Measurements from ENCODE around the gene KAT6B.

The KAT6B gene

DNA sequence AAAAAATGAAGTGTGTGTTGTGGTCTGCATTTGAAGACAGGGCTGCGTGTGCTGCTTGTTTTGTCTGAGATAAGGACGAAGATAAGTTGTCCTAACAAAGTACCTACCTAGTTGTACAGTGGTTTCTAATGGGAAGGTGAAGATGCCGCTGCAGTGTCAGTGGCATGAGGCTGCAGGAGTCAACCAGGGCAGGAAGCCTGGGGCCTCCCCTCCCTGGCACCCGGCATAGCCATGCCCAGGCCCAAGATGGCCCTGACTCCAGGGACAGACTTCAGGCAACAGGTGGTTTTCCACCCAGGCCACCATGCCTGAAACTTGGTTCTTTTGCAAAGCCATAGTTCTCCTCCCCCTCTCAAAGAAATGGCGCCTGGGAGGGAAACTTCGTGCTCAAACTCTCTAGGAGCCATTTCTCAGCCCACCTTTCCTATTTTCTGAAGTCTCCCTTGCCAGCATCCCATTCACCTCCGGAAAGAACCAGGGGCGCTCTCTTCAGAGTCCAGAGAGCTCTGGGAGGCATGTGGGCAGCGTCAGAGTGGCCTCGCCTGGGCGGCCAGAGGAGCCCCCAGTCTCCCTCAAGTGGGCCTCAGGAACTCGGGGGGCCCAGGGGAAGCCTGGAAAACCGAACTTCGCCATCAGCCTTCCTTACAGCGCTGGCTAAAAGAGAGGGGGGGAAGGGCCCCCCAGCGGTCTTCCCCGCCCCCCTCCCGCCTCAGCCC, 2.1 kb upstream of the KAT6B start:
- DNase-seq, result no peak

DNA sequence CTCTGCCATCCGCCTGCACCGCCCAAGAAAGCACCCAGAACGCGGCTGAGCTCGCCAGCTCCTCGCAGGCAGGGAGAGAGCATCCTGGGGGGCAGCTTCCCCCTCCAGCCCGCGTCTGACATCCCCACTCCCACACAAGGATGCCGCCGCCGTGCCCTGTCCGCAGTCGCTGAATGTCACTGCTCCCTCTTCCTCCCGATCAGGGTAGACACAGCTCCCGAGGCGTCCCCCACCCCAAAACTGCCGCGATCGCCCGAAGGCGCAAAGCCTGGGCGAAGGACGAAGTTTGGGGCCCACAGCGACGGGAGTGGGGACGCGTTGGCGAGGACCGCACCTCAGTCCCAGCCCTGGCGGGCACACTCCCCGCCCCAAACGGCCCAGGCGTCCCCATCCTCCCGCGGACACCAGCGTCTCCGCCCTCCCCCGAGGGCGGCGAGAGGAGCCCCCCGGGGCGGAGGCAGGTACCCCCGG, 1.5 kb upstream of the KAT6B start:
- no peak for DNase-seq

DNA sequence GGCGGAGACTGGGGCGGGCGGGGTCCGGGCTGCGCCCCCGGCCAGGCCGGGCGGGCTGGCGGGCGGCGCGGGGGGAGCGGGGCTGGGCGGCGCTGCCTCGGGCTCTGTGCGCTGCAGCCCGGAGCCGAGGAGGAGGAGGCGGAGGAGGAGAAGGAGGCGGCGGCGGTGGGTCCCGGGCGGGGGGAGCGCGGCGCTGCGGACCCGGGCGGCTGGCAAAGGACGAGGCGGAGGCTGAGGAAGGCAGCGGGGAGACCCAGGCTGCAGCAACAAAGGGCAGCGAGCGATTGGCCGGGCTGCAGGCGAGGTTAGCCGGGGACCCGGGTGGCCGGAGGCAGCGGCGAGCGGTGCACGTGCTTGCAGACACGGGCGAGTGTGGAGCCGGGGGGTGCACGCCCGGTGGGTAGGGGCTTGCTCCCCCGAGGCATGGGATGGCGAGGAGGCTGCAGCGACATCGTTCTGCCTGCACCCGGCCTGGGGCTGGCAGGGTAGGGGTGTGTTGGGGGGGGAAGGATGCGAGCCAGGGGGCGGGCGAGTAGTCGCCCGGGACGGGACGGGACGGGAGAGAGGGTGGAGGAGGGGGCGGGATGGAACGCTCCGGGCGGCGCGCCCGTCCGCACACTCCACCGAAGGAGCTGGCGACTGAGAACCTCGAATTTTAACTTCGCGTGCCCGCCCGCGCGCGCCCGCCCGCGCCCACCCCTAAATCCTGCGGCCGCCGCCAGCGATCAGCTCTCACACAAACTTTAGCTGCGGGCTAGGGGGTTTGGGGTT, 844 bp upstream of the KAT6B start:
- no peak for DNase-seq

DNA sequence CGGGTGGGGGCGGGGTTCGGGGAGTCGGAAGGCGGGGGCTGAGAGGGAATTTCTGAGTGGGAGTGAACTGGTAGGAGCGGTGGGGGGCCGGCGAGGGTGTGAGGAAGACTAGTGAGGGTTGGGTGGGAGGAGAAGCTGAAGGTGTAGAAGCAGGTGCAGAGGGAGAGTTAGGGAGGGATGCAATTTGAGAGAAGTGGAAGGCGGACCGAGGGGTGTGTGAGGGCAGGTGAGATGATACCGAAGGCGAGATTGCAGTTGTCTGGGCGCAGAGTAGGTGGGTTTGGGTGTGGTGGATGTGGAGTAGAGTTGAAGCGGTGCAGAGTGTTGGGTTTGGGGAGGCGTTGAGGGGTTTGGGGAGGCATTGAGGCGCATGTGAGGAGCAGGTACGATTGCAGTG, 643 bp downstream of the KAT6B start:
- no peak for DNase-seq

DNA sequence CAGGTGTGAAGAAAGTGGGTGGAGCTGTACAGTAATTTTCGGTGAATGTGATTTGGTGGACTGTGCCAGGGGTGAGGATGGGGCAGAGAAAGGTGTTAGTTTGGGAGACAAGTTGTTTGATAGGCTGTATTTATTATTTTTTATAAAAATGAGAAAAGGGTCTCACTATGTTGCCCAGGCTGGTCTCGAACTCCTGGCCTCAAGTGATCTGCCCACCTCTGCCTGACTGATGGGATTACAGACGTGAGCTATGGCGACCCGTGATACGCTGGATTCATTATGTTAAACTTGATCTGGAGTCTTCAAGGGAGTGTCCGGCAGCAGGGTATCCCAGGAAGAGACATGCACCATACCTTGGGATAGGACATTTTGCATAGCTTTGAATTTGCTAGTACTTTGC, 1.3 kb downstream of the KAT6B start:
- DNase-seq, result no peak

DNA sequence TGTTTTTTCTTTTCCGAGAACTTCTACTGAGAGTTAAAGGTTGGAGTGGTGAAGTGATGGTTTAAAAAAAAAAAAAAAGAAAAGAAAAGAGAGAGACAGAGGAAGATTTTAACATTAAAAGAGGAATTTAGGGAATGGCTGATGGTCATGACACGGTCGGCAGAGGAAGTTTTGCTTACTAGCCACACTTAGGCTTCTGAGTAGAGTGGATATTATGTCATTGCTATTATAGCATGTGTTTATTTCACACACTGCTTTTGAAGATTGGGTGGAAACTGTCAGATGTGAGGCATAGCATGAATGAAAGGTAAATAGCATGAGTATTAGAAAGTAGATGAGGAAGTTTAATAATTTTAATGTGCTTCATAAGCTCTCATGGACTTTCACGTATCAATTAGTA, 2.5 kb downstream of the KAT6B start:
- DNase-seq, result no peak

DNA sequence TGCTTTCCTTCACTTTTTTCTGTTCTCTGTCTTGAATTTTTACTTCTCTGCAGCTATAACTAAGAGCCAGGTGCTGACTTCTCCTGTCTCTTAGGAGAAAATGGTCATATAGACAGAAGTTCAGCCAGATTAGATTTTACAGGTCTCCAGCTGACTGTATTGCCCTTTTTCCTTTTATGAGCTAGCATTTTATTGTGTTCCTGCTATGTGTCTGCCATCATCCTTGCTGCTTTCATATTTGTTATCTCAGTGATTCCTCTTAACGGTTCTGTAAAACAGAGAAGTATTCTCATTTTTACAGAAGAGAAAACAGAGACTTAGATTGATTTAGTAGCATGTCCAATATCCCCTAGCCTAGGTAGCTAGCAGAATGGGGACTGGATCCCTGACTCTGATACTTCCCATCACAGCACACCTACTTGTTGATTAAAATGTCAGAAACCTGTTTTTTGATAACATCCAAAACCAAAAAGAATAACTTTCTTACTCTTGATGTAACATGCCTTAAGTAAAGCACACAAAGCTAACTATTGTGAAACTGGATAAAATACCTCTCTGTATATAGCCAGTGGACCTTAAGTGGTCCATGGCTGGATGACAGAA, 5.2 kb downstream of the KAT6B start:
- no peak for DNase-seq

DNA sequence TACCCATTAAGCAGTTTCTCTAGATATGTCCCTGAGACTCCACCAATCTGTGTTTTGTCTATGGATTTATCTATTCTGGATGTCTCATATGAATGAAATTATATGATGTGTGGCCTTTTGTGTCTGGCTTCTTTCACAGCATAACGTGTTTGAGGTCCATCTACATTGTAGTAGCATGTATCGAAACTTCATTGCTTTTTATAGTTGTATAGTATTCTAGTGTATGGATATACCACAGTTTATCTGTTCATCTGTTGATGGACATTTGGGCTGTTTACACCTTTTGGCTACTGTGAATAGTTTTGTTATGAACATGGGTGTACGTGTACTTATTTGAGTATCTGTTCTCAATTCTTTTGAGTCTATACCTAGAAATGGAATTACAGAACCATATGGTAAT, 9.6 kb downstream of the KAT6B start:
- DNase-seq, result no peak

DNA sequence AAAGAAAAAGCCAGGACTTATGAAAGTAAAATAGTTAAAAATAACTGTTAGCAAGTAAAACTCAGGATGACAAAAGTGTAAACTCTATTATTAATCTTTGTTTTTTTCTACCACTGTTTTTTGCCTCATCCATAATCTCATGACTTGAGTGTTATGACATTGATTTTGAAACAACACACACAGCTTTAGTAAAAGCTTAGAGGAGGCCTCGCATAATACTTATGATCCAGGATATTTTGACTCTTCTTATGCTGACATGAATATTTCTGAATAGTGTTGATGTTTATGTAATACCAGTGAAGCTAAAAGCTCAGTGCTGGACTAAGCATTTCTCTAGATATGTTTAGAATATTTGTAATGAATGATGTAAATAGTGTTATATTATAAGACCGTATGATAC, 10.5 kb downstream of the KAT6B start:
- DNase-seq, result no peak

DNA sequence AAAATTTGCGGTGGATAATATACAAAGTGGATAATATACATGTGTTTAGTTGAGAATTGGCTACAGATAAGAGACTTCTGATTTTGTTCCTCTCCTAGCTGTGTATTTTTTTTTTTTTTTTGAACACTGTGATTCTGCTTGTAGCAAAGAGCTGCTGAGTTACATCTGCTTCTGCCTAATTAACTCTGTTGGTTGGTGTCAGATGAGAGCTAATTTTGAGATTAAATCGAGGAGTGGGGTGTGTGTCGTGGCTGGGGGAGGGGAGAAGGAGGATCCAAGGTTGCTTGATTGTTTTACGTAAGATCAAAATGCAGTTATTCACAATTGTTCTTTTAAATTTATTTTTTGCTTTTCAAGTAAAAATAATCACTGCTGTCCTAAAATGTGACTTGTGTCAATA, 11.3 kb downstream of the KAT6B start:
- no peak for DNase-seq

DNA sequence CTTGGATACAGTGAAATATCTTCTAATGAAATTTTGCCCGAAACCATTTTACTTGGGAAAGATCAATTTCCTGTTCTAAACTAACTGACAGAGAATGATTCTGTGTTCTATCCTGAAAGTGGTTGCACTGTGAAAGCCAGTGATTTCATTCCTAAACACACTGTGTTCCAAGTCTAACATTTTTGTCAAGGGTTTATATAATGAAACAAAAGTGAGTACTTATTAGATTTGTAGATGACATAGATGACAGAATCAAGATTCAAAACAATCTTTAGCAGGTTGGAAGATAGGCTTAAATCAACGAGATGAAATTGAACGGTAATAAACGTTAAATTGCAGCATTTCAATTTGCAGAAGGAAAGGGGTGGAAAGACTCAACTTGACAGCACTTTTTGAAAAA, 13.3 kb downstream of the KAT6B start:
- DNase-seq, result no peak

DNA sequence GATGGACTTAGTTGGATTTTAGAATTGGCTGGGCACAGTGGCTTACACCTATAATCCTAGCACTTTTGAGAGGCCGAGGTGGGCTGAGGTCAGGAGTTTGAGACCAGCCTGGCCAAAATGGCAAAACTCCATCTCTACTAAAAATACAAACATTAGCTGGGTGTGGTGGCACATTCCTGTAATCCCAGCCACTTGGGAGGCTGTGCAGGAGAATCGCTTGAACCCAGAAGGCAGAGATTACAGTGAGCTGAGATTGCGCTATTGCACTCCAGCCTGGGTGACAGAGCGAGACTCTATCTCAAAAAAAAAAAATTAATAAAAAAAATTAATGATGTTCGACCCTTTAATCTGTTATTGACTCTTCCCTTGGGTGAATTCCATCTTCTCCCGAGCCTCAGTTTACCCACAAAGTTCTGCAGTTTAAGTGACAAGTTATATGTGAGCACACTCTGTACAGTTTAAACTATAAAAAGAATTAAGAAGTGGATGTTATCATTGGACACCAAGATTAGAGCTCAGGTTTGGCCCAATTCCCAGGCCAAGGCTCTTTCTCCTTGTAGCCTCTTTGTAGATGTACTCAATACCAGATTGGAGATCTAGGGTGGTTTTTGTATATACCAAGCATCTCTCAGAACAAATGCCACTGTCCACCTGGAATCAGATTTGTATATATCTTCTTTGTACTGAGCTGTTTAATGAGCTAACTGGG, 15.0 kb downstream of the KAT6B start:
- DNase-seq, result no peak

DNA sequence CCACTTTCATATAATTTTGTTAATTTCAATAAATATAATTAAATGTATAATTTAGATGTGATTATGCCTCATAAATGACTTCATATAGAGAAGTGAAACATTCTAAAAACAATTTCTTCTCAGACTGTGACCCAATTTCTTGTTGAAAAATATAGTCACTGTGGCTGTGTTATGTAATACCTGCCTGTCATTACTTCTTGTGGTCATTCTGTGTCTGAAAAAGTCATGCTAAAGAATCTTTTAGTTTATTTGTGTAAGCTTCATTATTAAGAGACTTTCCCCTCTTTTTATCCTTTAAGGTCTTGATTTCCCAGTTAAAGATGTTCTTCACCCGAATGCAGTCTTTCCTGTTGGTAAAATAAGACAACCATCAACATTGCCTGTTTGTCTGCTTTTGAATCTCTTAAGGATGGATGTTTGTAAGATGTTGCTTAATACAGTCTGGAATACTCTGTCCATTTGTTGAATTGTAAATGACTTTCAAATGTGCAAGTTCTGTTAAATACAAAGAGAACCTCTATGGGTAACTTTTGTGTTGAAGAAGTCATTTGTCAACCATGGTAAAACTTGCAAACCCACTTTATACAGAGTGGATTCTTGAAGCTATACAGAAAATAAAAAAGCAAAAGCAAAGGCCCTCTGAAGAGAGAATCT, 16.0 kb downstream of the KAT6B start:
- no peak for DNase-seq

DNA sequence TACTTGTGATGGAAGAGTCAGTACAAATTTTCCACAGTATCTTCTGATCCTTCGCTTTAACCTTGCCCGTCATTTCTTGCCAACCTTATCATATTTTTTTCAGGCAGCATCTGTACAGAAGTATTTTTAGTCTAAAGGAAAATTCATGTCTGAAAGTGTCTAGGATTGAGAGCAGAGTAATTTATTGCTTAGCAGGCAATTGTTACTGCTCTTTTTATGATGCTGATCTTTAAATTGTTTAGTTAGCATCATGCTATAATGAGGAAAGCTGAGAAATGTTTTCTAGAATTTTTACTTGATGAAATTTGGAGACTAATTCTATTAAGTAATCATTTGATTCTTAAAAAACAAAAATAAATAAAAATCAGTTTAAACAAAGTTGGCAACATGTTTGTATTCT, 20.6 kb downstream of the KAT6B start:
- no peak for DNase-seq

DNA sequence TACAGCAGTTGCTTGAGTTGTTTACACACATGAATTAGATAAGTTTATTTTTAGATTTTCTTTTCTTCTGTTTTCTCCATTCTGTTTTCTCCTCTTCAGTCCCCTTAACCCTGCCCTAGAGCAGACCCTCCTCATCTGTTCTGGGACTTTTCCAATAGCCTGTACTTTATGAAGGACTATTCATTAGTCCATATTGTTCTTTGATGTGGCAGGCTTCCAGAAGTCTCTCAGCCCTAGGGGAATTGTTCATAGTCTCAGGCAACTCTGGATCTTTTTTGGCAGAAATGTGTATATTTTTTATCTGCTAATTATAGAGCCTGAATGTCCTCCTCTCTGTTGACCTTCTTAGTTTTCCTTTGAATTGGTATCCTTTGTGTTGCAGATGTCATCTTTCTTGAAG, 25.4 kb downstream of the KAT6B start:
- no peak for DNase-seq

DNA sequence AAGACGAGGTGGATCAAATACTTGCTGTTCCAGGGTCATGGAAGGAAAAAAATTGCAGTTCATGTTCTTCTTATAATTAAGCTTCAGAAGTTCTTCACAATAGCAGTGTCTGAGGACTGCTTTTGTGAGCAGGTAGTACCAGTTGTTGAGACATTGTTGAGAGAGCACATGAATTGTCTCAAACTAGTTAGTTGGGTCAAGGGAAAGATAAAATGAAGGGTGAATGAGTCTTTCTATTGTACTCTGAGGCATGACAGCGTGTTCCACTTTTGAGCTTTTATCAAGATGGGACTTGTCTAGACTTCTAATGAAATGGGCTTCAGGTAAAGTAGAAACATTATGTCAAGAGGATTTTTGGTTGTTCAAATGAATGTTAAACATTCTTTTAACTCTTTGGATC, 26.0 kb downstream of the KAT6B start:
- DNase-seq, result no peak

DNA sequence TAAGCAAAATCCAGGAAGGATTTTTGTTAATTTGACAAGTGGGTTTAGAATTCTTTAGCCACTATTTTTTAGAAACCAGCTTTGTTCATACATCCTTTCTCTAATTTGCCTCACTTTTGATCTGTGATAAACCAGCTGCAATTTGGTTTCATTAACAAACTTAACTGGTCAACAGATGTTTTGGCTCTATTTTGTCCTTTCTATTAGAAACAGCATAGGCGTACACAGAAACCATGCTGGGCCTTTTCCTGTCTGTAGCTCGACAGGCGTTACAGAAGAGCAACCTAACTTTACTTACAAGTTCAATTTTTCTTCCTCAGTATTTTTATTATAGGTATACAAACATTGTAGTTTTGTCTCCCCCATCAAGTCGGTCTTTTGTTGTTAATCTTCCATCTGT, 28.2 kb downstream of the KAT6B start:
- DNase-seq, result no peak

DNA sequence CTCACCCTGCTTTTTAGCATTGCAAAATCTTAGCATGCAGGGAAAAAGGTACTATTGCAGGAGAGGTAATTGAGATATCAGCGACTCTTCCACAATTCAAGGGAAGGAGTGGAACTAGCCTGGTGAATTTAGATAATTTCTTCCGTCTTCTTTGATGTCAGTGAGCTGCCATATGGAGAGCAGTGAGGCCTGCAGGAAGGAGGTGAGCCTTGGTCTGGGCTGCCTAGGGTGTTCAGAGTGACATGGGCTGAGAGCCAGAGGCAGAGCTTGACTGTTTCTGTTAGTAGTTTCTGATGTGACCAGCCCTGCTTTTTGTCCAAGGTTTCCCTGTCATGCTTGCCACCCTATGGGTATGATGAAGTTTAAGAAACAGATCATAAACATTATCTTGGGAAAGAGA, 28.6 kb downstream of the KAT6B start:
- no peak for DNase-seq

DNA sequence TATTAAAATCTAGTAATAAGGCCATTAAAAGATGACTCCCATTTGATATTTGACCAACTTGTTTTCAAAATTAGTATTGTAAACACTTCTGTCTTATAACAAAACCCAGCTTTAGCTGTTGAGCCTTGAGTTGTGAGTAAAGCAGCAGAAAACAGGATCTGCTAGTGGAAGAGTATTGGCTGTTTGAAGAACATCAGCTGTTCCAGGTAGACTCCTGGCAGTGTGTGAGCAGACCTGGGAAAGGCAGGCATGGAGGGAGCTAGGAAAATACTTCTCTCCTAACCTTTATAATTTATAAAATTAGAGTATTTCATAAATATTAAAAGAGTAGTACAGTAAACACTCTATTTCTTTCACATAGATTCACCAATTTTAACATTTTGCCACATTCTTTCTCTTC, 29.0 kb downstream of the KAT6B start:
- no peak for DNase-seq

DNA sequence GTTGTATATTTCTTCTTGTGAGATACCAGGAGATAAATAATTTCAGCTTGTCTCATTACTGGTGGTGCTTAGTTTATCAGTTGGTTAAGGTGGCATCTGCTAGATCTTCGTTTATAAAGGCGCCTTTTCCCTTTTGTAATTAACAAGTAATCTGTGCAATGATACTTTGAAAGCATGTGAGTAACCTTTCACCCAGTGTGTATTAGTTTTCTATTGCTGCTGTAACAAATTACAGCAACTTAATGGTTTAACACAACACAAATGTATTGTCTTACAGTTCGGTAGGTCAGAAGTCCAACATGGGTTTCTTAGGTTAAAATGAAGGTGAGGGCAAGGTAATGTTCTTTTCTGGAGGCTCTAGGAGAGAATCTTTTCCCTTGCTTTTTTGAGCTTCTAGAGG, 30.5 kb downstream of the KAT6B start:
- no peak for DNase-seq

DNA sequence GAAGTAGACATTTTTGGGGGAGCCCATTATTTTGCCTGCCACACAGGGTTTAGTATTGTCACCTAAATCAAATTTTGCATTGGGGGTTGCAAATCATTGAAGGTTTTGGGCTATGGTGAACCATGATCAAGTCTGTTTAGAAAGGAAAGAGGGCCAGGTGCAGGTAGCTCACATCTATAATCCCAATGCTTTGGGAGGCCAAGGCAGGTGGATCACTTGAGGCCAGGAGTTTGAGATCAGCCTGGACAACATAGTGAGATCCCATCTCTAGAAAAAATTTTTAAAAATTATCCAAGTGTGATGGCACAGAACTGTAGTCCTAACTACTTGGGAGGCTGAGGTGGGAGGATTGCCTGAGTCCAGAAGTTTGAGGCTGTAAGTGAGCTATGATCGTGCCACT, 31.2 kb downstream of the KAT6B start:
- no peak for DNase-seq

DNA sequence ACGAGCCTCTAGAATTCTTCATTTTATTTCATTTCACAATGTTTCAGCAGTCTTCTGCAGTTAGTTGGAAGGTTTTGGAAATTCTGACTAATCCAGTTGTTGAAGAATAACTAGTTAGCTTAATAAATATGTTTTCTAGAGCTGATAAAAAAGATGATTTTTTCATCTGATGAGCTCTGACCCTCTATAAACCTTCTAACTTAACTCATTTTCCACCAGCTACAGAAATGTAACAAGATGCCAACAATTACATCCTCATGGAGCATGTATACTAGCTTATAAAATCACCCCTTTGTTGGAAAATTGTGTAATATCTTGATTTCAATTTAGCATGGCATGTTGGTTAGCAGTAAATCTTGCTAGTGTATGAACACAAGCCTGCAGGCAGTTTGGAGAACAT, 33.1 kb downstream of the KAT6B start:
- no peak for DNase-seq

DNA sequence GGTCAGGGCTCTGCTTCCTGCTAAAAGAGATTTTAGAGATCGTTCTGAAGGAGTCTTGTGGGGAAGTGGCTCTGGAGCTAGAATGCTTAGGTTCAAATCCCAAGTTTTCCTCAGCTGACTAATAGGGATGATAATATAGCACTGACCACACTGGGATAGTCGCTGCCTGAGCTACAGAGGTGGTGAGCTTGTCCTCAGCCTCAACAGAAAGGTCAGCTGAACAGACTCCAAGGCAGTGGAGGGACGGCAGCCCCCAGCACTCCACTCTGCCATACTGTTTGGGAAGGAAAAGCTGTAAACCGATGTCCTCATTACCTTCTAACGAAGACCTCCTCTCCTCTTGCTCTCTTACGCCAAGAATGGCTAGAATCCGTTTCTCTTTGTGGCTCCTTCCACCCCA, 36.2 kb downstream of the KAT6B start:
- no peak for DNase-seq
